Aorta (tissue), 5 donors: Measurements from ENCODE around the gene NTF3. TPM values are rescaled to one million over a fixed set of nuclear protein-coding genes. Genes with fewer than 3 reads are reported as not detected.

Experiments used
- ATAC-seq: fragments of 200-7000 bp; cut with Tn5 transposase; one replicate; pipeline ENCODE4 v1.9.1; 2022; ENCODE audit warnings: moderate library complexity; ENCODE audit not compliant: low FRiP score
- DNase-seq, 2 donors: peaks; one replicate each; pipeline ENCODE4 v3.0.0-alpha.2; 2020
- H3K27ac ChIP-seq, 2 donors: one replicate each; pipeline ENCODE4 v1.5.1; 2013; ENCODE audit warnings: low read length in 2 of 2, mild to moderate bottlenecking in 2 of 2, moderate library complexity in 2 of 2, control low read depth in 1 of 2, inconsistent platforms in 1 of 2, low read depth in 1 of 2
- H3K27me3 ChIP-seq, 2 donors: one replicate each; pipeline ENCODE4 v1.6.1; 2013; ENCODE audit warnings: control low read depth in 1 of 2, low read length in 1 of 2, mild to moderate bottlenecking in 1 of 2, moderate library complexity in 1 of 2; ENCODE audit not compliant: insufficient read depth in 2 of 2, control insufficient read depth in 1 of 2
- H3K36me3 ChIP-seq, 2 donors: one replicate each; pipeline ENCODE4 v1.6.1; 2013; ENCODE audit warnings: control low read depth in 1 of 2, low read length in 1 of 2, mild to moderate bottlenecking in 1 of 2; ENCODE audit not compliant: insufficient read depth in 2 of 2, control insufficient read depth in 1 of 2
- H3K4me1 ChIP-seq, 2 donors: one replicate each; pipeline ENCODE4 v1.6.1; 2013; ENCODE audit warnings: low read length in 2 of 2, control low read depth in 1 of 2, mild to moderate bottlenecking in 1 of 2, moderate library complexity in 1 of 2; ENCODE audit not compliant: insufficient read depth in 2 of 2, control insufficient read depth in 1 of 2
- H3K4me3 ChIP-seq, 2 donors: one replicate each; pipeline ENCODE4 v1.5.1; 2013; ENCODE audit warnings: low read length in 2 of 2, control low read depth in 1 of 2, mild to moderate bottlenecking in 1 of 2
- H3K9me3 ChIP-seq: one replicate; pipeline ENCODE4 v1.6.1; 2013; ENCODE audit warnings: mild to moderate bottlenecking, low read length; ENCODE audit not compliant: control insufficient read depth
- WGBS, 2 donors: extraction: QIAGEN DNeasy Blood & Tissue Kit; methylation state at CpG; one replicate each; pipeline ENCODE4 v1.1.7; 2013; 5-methylcytosine and 5-hydroxymethylcytosine counted together
- intact Hi-C, 2 donors: fragments of 100-400 bp; cut with DNase I; formaldehyde crosslinking; loops; one replicate each; pipeline versions ENCODE4 v1.14.2 to v1.15.0; 2022
- polyA plus RNA-seq, 2 donors: library from polyadenylated mRNA; stranded (reverse); fragments of 200-250 nt; gene quantifications; one replicate each; pipeline ENCODE4 v1.2.3, GENCODE V29; 2013
- total RNA-seq, 2 donors: library from RNA; stranded (reverse); fragmentation: NEBNext Ultra II Directional; extraction: Animal tissue kit (Norgen Biotek cat#: 25700); gene quantifications; one replicate each; pipeline ENCODE4 v1.2.1, GENCODE V29; 2021
- donor health status: healthy with polysubstance abuse.
- donor health status: Bipolar disorder and iron deficiency.
- donor health status: DM: no; HTN: no; CAD: no.
- donor health status: DM: no; HTN: no; CAD: no.
- donor health status: DM: yes; HTN: yes; CAD: no.

Gene NTF3
- total and polyA plus RNA-seq, 4 donors = 7.5 to 51.6 (median 17.3) TPM

- H3K9me3 ChIP-seq = no peaks in the 10 kb centered on the region
- DNase-seq (no peak), ATAC-seq (no peak)
- H3K36me3 ChIP-seq = peaks cover 0 to 2% of the 10 kb centered on the region in 2 donors
- H3K4me1 ChIP-seq = no peaks in the 10 kb centered on the region
- H3K27me3 ChIP-seq = no peaks in the 10 kb centered on the region
- WGBS, 2 donors = 11 to 15% methylated on average over 5 of the region's 5 CpGs
- H3K27ac ChIP-seq = no peak overlapping the region
- no peak overlapping the region for H3K4me3 ChIP-seq
- intact Hi-C loops = loop anchor here in 1 of 2 donors (5.0 to 10.0 kb wide), 2 partner anchors 40 to 183 kb away; no protein-coding TSS in a partner anchor
These were observed 65.6 kb downstream of the NTF3 start for GRCh38 chr12:5497329-5498053.

- 74 to 84% methylated on average over 3 of the region's 3 CpGs for WGBS, 2 donors
- H3K36me3 ChIP-seq = peaks cover 0 to 2% of the 10 kb centered on the region in 2 donors
- ATAC-seq (no peak), DNase-seq (no peak)
- no peaks in the 10 kb centered on the region for H3K27me3 ChIP-seq
- no peak overlapping the region for H3K27ac ChIP-seq
- no peak overlapping the region for H3K4me3 ChIP-seq
- intact Hi-C loops = loop anchor here in 1 of 2 donors (5.0 to 10.0 kb wide), 2 partner anchors 41 to 183 kb away; no protein-coding TSS in a partner anchor
- no peaks in the 10 kb centered on the region for H3K4me1 ChIP-seq
- no peaks in the 10 kb centered on the region for H3K9me3 ChIP-seq
These were observed 66.2 kb downstream of the NTF3 start for GRCh38 chr12:5498076-5498475.

GRCh38 chr12:5498806-5499205, 66.9 kb downstream of the NTF3 start:
- peaks cover 0 to 2% of the 10 kb centered on the region in 2 donors for H3K36me3 ChIP-seq
- H3K27me3 ChIP-seq = no peaks in the 10 kb centered on the region
- no peaks in the 10 kb centered on the region for H3K4me1 ChIP-seq
- H3K4me3 ChIP-seq = no peak overlapping the region
- no peaks in the 10 kb centered on the region for H3K9me3 ChIP-seq
- no peak overlapping the region for H3K27ac ChIP-seq
- ATAC-seq (no peak), DNase-seq (no peak)
- intact Hi-C loops = loop anchor here in 1 of 2 donors (5.0 to 10.0 kb wide), 2 partner anchors 42 to 184 kb away; no protein-coding TSS in a partner anchor
- 96 to 98% methylated on average over 8 of the region's 8 CpGs for WGBS, 2 donors

DNA sequence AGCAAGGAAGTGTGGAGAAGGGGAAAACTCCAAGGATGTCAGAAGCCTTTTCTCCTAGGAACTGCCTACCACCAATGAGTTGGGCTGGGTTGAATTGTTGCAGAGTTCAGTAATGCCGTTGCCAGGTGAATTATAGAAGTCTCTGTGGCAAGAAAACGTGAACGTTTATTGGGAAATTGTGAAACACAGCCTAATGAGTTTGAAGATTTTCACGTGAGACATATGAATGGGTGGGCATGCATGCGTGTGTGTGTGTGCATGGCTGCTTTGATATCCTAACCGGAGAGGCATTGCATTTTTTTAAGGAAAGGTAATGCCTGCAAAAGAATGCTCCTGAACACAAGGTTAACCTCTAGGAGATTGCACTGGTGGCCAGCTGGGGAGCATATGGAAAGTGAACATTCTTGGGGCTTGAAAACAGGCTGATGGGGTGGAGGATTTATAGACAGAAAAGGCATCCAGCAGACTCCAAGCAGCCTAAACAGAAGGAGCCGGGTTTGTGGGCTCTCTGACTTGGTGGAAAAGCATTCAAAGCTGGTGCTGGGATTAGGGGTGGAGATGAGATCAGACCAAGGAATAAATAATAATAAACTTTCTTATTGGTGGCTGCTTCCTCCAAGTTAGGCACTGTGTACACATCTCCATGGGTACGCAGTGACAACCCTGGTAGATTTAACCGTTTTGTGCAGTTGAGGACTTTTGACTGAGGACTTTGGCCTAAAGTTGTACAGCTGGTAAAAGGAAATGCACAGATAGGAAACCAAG, 67.8 kb downstream of the NTF3 start:
- no peaks in the 10 kb centered on the region for H3K4me1 ChIP-seq
- H3K4me3 ChIP-seq = no peak overlapping the region
- H3K9me3 ChIP-seq = no peaks in the 10 kb centered on the region
- intact Hi-C loops = loop anchor here in 1 of 2 donors (5.0 to 10.0 kb wide), 3 partner anchors 42 to 405 kb away; no protein-coding TSS in a partner anchor
- WGBS, 2 donors = 76 to 86% methylated on average over 9 of the region's 9 CpGs
- no peaks in the 10 kb centered on the region for H3K27me3 ChIP-seq
- no peak overlapping the region for H3K27ac ChIP-seq
- no peak for DNase-seq
- ATAC-seq = no peak
- no peaks in the 10 kb centered on the region for H3K36me3 ChIP-seq

DNA sequence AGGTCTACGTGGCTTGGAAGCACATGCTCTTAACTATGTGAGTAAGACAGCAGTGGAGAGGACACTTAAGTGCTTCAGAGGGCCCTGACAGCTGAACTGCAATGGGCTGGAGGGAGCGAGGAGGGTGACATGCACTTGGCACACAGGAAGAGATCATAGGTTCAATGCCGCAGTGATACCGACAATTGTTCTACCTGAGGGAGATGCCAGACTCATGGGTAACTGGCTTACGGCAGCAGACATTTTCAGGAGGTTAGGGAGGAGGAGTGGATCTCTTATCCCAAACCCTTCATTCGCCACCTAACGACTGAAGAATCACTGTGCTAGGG, 68.4 kb downstream of the NTF3 start:
- ATAC-seq (no peak), DNase-seq (no peak)
- 79 to 82% methylated on average over 7 of the region's 7 CpGs for WGBS, 2 donors
- Histone ChIP-seq H3K4me3 (no peak overlapping the region), H3K9me3 (no peaks in the 10 kb centered on the region), H3K27ac (no peak overlapping the region), H3K27me3 (no peaks in the 10 kb centered on the region), H3K4me1 (no peaks in the 10 kb centered on the region), H3K36me3 (no peaks in the 10 kb centered on the region)
- intact Hi-C loops = loop anchor here in 1 of 2 donors (10.0 kb wide), 1 partner anchor 405 kb away; no protein-coding TSS in a partner anchor

DNA sequence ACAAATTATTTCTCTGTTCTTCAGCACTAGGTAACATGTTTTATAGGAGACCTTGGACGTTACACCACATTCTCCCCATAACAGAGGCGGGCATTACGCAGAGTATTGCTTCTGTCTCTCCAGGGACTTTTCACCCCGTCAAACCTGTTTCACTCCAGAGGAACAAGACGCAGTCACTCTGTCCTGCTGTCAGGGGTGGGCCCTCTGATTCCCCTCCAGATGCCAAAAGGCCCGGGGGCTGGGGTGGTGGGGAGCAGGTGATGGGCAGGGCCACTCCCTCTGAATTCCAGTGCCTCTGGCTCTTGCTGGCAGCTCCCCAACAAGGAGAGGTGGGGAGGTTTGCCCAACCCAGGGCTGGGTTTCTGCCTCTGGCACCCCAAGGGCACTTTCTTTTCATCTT, 71.9 kb downstream of the NTF3 start:
- Histone ChIP-seq H3K27me3 (no peaks in the 10 kb centered on the region), H3K27ac (no peak overlapping the region), H3K36me3 (no peaks in the 10 kb centered on the region), H3K4me1 (no peaks in the 10 kb centered on the region), H3K9me3 (no peaks in the 10 kb centered on the region), H3K4me3 (no peak overlapping the region)
- WGBS, 2 donors = 85 to 91% methylated on average over 6 of the region's 6 CpGs
- ATAC-seq (no peak), DNase-seq (no peak)
- intact Hi-C loops = loop anchor here in 1 of 2 donors (10.0 kb wide), 1 partner anchor 409 kb away; no protein-coding TSS in a partner anchor

- no peak for ATAC-seq
- intact Hi-C loops = loop anchor here in 1 of 2 donors (10.0 kb wide), 1 partner anchor 410 kb away; no protein-coding TSS in a partner anchor
- 92 to 95% methylated on average over 4 of the region's 4 CpGs for WGBS, 2 donors
- Histone ChIP-seq H3K27me3 (no peaks in the 10 kb centered on the region), H3K36me3 (no peaks in the 10 kb centered on the region), H3K27ac (no peak overlapping the region), H3K4me3 (no peak overlapping the region), H3K9me3 (no peaks in the 10 kb centered on the region), H3K4me1 (no peaks in the 10 kb centered on the region)
- DNase-seq = no peak
These were observed 73.2 kb downstream of the NTF3 start for GRCh38 chr12:5505116-5505515.

DNA sequence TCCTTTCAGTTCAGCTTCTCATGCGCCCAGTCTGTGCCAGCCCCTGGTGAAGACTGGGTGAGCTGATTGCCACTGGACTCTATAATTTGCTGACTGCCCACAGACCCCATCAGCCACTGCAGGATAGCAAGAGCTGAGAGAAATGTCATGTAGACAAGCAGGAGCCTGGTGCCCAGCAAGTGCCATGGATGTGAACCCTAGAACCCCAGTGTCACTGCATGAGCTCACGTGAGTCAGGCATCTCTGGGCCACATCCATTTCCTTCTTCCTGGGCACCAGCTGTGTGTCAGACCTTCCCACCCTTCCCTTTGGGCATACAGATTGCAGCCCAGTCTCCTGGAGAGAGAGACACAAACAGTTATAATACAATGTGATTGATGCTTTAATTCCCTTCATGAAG, 73.8 kb downstream of the NTF3 start:
- H3K27ac ChIP-seq = no peak overlapping the region
- H3K4me1 ChIP-seq = no peaks in the 10 kb centered on the region
- no peaks in the 10 kb centered on the region for H3K36me3 ChIP-seq
- DNase-seq (no peak), ATAC-seq (no peak)
- no peaks in the 10 kb centered on the region for H3K27me3 ChIP-seq
- intact Hi-C loops = loop anchor here in 1 of 2 donors (10.0 kb wide), 1 partner anchor 411 kb away; no protein-coding TSS in a partner anchor
- no peak overlapping the region for H3K4me3 ChIP-seq
- 92 to 93% methylated on average over 2 of the region's 2 CpGs for WGBS, 2 donors
- H3K9me3 ChIP-seq = no peaks in the 10 kb centered on the region
